GM08714 (cell line): ENCODE measurements around the gene MRTFA.
"Not testable (repeated sequence)": the region's sequence is repeated elsewhere in the genome, so short reads cannot be mapped to it uniquely, and the experiment has no call there.

Experiments
- H3K4me3 ChIP-seq: fragments of 200-500 bp; sonication (Bioruptor generic); 2 replicates; pipeline ENCODE4 v1.5.1; 2014; ENCODE audit warnings: mild to moderate bottlenecking, low read length, inconsistent platforms
- ZNF274 ChIP-seq: IDR thresholded peaks from 2 replicates; pipeline ENCODE4 v1.6.1; 2012; ENCODE audit warnings: mild to moderate bottlenecking, low read depth, low read length

MRTFA gene

DNA sequence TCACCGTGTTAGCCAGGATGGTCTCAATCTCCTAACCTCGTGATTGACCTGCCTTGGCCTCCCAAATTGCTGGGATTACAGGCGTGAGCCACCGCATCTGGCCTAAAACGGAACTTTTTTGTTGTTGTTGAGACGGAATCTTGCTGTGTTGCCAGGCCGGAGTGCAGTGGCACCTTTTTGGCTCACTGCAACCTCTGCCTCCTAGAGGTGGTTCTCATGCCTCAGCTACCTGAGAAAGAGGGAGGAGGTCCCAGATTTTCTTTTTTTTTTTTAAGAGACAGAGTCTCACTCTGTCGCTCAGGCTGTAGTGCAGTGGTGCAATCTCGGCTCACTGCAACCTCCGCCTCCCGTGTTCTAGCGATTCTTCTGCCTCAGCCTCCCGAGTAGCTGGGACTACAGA is 34.9 kb upstream of the MRTFA start:
- H3K4me3 ChIP-seq, result no peak overlapping the region
- TF ChIP-seq ZNF274, result no peak

DNA sequence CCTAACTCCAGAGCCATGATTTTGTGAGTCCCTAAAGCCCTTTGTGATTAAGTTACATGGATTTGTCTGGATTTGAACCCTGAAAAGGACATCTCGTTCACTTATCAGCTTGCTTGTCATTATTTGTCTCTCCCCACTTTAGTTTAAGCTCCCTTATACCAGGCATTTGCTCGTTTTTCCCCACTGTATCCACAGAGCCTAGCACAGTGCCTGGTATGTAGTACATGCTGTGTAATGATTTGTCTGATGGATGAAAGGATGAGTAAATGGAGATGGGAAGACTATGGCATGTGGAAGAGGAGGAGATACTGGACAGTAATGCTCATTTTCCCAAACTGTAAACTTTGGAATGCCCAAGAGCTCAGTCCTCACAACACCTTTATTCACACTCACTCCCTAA is 33.5 kb upstream of the MRTFA start:
- no peak for TF ChIP-seq ZNF274
- no peak overlapping the region for H3K4me3 ChIP-seq

- no peak for TF ChIP-seq ZNF274
- no peak overlapping the region for H3K4me3 ChIP-seq
Measured at GRCh38 chr22:40668611-40669411, 32.3 kb upstream of the MRTFA start.

- no peak for TF ChIP-seq ZNF274
- no peak overlapping the region for H3K4me3 ChIP-seq
Measured at GRCh38 chr22:40666151-40666848, 29.8 kb upstream of the MRTFA start.

- no peak for TF ChIP-seq ZNF274
Measured at GRCh38 chr22:40665312-40665711, 28.8 kb upstream of the MRTFA start.

GRCh38 chr22:40661671-40662070 is 25.2 kb upstream of the MRTFA start:
- no peak for TF ChIP-seq ZNF274
- no peak overlapping the region for H3K4me3 ChIP-seq

More at GRCh38 chr22:40665312-40665711, 28.8 kb upstream of the MRTFA start:
- H3K4me3 ChIP-seq, result no peak overlapping the region

DNA sequence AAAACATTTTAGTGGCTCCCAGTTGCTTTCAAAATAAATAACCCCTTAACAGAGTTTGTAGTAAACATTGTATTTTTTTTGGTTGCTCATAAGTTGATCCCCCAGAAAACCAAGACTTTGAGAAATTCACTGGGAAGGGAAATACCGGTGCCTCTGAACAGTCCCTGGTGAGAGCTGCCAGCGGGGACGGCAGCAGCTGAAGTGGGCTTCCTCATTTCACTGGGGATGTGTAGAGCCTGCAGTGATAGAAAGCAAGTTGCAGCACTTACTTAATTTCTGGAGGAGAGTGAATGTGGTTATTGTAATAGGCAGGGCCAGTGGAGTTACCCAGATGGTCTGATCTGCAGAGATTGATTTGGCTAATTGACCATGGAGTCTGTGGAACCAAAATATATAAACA is 24.2 kb upstream of the MRTFA start:
- no peak for TF ChIP-seq ZNF274
- H3K4me3 ChIP-seq, result no peak overlapping the region

GRCh38 chr22:40659166-40659565 is 22.6 kb upstream of the MRTFA start:
- no peak overlapping the region for H3K4me3 ChIP-seq
- no peak for TF ChIP-seq ZNF274

DNA sequence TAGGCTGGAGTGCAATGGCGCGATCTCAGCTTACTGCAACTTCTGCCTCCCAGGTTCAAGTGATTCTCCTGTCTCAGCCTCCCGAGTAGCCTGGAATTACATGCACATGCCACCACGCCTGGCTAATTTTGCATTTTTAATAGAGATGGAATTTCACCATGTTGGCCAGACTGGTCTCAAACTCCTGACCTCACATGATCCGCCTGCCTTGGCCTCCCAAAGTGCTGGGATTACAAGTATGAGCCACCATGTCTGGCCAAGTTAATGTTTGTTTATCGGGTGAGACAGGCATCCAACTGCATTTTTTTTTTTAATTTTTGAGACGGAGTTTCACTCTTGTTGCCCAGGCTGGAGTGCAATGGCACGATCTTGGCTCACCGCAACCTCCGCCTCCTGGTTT is 20.1 kb upstream of the MRTFA start:
- H3K4me3 ChIP-seq, result not testable (repeated sequence)

GRCh38 chr22:40655941-40656340 is 19.4 kb upstream of the MRTFA start:
- H3K4me3 ChIP-seq, result not testable (repeated sequence)

GRCh38 chr22:40654522-40655167 is 18.1 kb upstream of the MRTFA start:
- no peak for TF ChIP-seq ZNF274
- H3K4me3 ChIP-seq, result no peak overlapping the region

- TF ChIP-seq ZNF274, result no peak
Measured at GRCh38 chr22:40653361-40653760, 16.8 kb upstream of the MRTFA start.

GRCh38 chr22:40651563-40652501 is 15.3 kb upstream of the MRTFA start:
- peak overlapping the region; percentile 56; the same call in 1 of the 2 replicates for H3K4me3 ChIP-seq
- TF ChIP-seq ZNF274, result no peak

More at GRCh38 chr22:40653361-40653760, 16.8 kb upstream of the MRTFA start:
- no peak overlapping the region for H3K4me3 ChIP-seq

GRCh38 chr22:40651057-40651456 is 14.5 kb upstream of the MRTFA start:
- TF ChIP-seq ZNF274, result no peak
- H3K4me3 ChIP-seq, result no peak overlapping the region
